MV-4-11 (cell line): ENCODE measurements around the gene SLC39A11.

Experiments
- DNase-seq: peaks from one replicate; lab custom pipeline; 2025; lab: John Stamatoyannopoulos, UW

The SLC39A11 gene

GRCh38 chr17:72916991-72917390 lies 175.5 kb downstream of the SLC39A11 start:
- peak; percentile 33 for DNase-seq

GRCh38 chr17:72915625-72916081 lies 176.8 kb downstream of the SLC39A11 start:
- no peak for DNase-seq

GRCh38 chr17:72913142-72913682 lies 179.3 kb downstream of the SLC39A11 start:
- no peak for DNase-seq

GRCh38 chr17:72906306-72906705 lies 186.2 kb downstream of the SLC39A11 start:
- DNase-seq = no peak

GRCh38 chr17:72903522-72903921 lies 189.0 kb downstream of the SLC39A11 start:
- DNase-seq = no peak

GRCh38 chr17:72901657-72902056 lies 190.8 kb downstream of the SLC39A11 start:
- DNase-seq = no peak

- DNase-seq = no peak
Measured at GRCh38 chr17:72901083-72901482, 191.4 kb downstream of the SLC39A11 start.

GRCh38 chr17:72900654-72900971 lies 191.9 kb downstream of the SLC39A11 start:
- no peak for DNase-seq

- no peak for DNase-seq
Measured at GRCh38 chr17:72898725-72899124, 193.8 kb downstream of the SLC39A11 start.

GRCh38 chr17:72896288-72896687 lies 196.2 kb downstream of the SLC39A11 start:
- peak; percentile 72 for DNase-seq

- DNase-seq = no peak
Measured at GRCh38 chr17:72891627-72892026, 200.9 kb downstream of the SLC39A11 start.

GRCh38 chr17:72890711-72891110 lies 201.8 kb downstream of the SLC39A11 start:
- DNase-seq = no peak

GRCh38 chr17:72887917-72888316 lies 204.6 kb downstream of the SLC39A11 start:
- no peak for DNase-seq

GRCh38 chr17:72887322-72887721 lies 205.2 kb downstream of the SLC39A11 start:
- peak; percentile 45 for DNase-seq

- DNase-seq = no peak
Measured at GRCh38 chr17:72886622-72887021, 205.9 kb downstream of the SLC39A11 start.

- DNase-seq = no peak
Measured at GRCh38 chr17:72884066-72884465, 208.4 kb downstream of the SLC39A11 start.

GRCh38 chr17:72883351-72883750 lies 209.1 kb downstream of the SLC39A11 start:
- no peak for DNase-seq

GRCh38 chr17:72882426-72882825 lies 210.1 kb downstream of the SLC39A11 start:
- no peak for DNase-seq

- DNase-seq = no peak
Measured at GRCh38 chr17:72879877-72880276, 212.6 kb downstream of the SLC39A11 start.

GRCh38 chr17:72878975-72879660 lies 213.4 kb downstream of the SLC39A11 start:
- DNase-seq = no peak

- no peak for DNase-seq
Measured at GRCh38 chr17:72877348-72877747, 215.1 kb downstream of the SLC39A11 start.

- no peak for DNase-seq
Measured at GRCh38 chr17:72876413-72876812, 216.1 kb downstream of the SLC39A11 start.

GRCh38 chr17:72875361-72875760 lies 217.1 kb downstream of the SLC39A11 start:
- DNase-seq = no peak

- no peak for DNase-seq
Measured at GRCh38 chr17:72872396-72872795, 220.1 kb downstream of the SLC39A11 start.
